Endothelial cell of umbilical vein (primary cell): ENCODE results near the gene MCU. TPM values are rescaled to one million over a fixed set of nuclear protein-coding genes. Genes with fewer than 3 reads are reported as not detected.

Experiments used
- BruUV-seq: library from RNA; stranded (reverse); fragments of 400-500 nt; replicated peaks from 2 replicates; lab custom pipeline; 2021; lab: Mats Ljungman, UMichigan
- CTCF ChIA-PET: fragments of 300-600, 350-600 bp; sonication (Branson Sonifier 250); formaldehyde crosslinking; loops from one replicate; lab custom pipeline; 2021; ENCODE audit warnings: antibody characterized with exemption, inconsistent platforms; lab: Charles Lee
- POLR2A ChIA-PET: fragments of 300-600, 350-600 bp; sonication (Branson Sonifier 250); formaldehyde crosslinking; loops from one replicate; lab custom pipeline; 2021; ENCODE audit warnings: antibody characterized with exemption, inconsistent platforms; lab: Charles Lee
- DNase-seq: peaks from one replicate; pipeline ENCODE4 v3.0.0-alpha.2; 2011; ENCODE audit warnings: low read depth, low spot score
- FAIRE-seq: peaks from 2 replicates; lab custom pipeline; 2011; peaks lifted over from hg19 to GRCh38; lab: Jason Lieb, UNC
- H2AFZ ChIP-seq: 2 replicates; pipeline ENCODE4 v1.6.0; 2012; ENCODE audit warnings: low read depth, low read length, control low read depth, inconsistent platforms
- H3K27ac ChIP-seq: 2 replicates; pipeline ENCODE4 v1.5.1; 2011; ENCODE audit warnings: low read depth, mild to moderate bottlenecking, control low read depth, low read length, moderate library complexity; ENCODE audit not compliant: insufficient read depth
- H3K27me3 ChIP-seq, 2 experiments: 2 replicates each; pipeline versions ENCODE4 v1.6.0 to v1.6.1; 2011; ENCODE audit warnings: low read length in 2 of 2, mixed read lengths in 1 of 2; ENCODE audit not compliant: control insufficient read depth in 2 of 2, insufficient read depth in 2 of 2
- H3K36me3 ChIP-seq, 2 experiments: 2 replicates in 1 of 2; 3 replicates in 1 of 2; pipeline ENCODE4 v1.5.1; 2011; ENCODE audit warnings: low read length in 2 of 2, mild to moderate bottlenecking in 1 of 2, moderate library complexity in 1 of 2; ENCODE audit not compliant: control insufficient read depth in 2 of 2, insufficient read depth in 2 of 2; ENCODE audit errors: extremely low read depth in 1 of 2
- H3K4me1 ChIP-seq: 3 replicates; pipeline ENCODE4 v1.5.1; 2011; ENCODE audit warnings: mild to moderate bottlenecking, low read length; ENCODE audit not compliant: control insufficient read depth, insufficient read depth; ENCODE audit errors: extremely low read depth
- H3K4me2 ChIP-seq: 2 replicates; pipeline ENCODE4 v1.6.1; 2011; ENCODE audit warnings: low read length, control low read depth, mixed read lengths; ENCODE audit not compliant: insufficient read depth
- H3K4me3 ChIP-seq, 3 experiments: fragments of 200-600 bp in 1 of 3; sonication (generic), shearing (Covaris generic) in 1 of 3; replicated peaks in 1 of 3; 2 replicates each; pipeline ENCODE4 v1.5.1; 2011 to 2016; ENCODE audit warnings: control low read depth in 3 of 3, low read length in 3 of 3, mild to moderate bottlenecking in 2 of 3, inconsistent platforms in 1 of 3, low read depth in 1 of 3, moderate library complexity in 1 of 3; ENCODE audit not compliant: insufficient read depth in 1 of 3
- H3K79me2 ChIP-seq: 2 replicates; pipeline ENCODE4 v1.6.0; 2012; ENCODE audit warnings: low read length, inconsistent platforms; ENCODE audit not compliant: control insufficient read depth, insufficient read depth
- H3K9ac ChIP-seq: replicated peaks from 2 replicates; pipeline ENCODE3; 2011; ENCODE audit warnings: low read length, control low read depth; ENCODE audit not compliant: insufficient read depth; ENCODE audit errors: extremely low read depth
- H3K9me1 ChIP-seq: replicated peaks from 3 replicates; pipeline ENCODE4 v1.6.0; 2011; ENCODE audit warnings: mild to moderate bottlenecking, low read length; ENCODE audit not compliant: control insufficient read depth, insufficient read depth; ENCODE audit errors: extremely low read depth
- H3K9me3 ChIP-seq: replicated peaks from 2 replicates; pipeline ENCODE4 v1.5.1; 2012; ENCODE audit warnings: low read length, inconsistent platforms; ENCODE audit not compliant: control insufficient read depth, insufficient read depth
- H4K20me1 ChIP-seq: replicated peaks from 2 replicates; pipeline ENCODE3; 2011; ENCODE audit warnings: mild to moderate bottlenecking, low read length; ENCODE audit not compliant: control insufficient read depth, insufficient read depth; ENCODE audit errors: extremely low read depth
- CTCF ChIP-seq, 2 donors: IDR thresholded peaks; 1 replicate in 1 of 2; 2 replicates in 1 of 2; pipeline ENCODE4 v1.5.1; 2011; ENCODE audit warnings: low read length in 2 of 2, mild to moderate bottlenecking in 2 of 2, moderate library complexity in 2 of 2, control low read depth in 1 of 2, inconsistent platforms in 1 of 2, low read depth in 1 of 2; ENCODE audit not compliant: insufficient read depth in 1 of 2; ENCODE audit errors: extremely low read depth in 1 of 2
- EZH2 ChIP-seq: IDR thresholded peaks from 2 replicates; pipeline ENCODE4 v1.6.1; 2012; ENCODE audit warnings: borderline replicate concordance, low read depth, mild to moderate bottlenecking, moderate library complexity, low read length, inconsistent platforms; ENCODE audit not compliant: severe bottlenecking
- FOS ChIP-seq: IDR thresholded peaks from 2 replicates; pipeline ENCODE4 v1.6.1; 2011; ENCODE audit warnings: mild to moderate bottlenecking, low read length, moderate library complexity, borderline replicate concordance; ENCODE audit not compliant: insufficient read depth
- GATA2 ChIP-seq: IDR thresholded peaks from 2 replicates; pipeline ENCODE4 v1.7.0; 2011; ENCODE audit warnings: low read depth, mild to moderate bottlenecking, moderate library complexity, mixed read lengths, low read length; ENCODE audit not compliant: insufficient read length, insufficient read depth
- JUN ChIP-seq: IDR thresholded peaks from 2 replicates; pipeline ENCODE4 v1.6.1; 2011; ENCODE audit warnings: borderline replicate concordance, low read depth; ENCODE audit not compliant: insufficient read length, insufficient read depth
- MYC ChIP-seq: IDR thresholded peaks from one replicate; pipeline ENCODE4 v1.6.1; 2011; ENCODE audit warnings: mild to moderate bottlenecking, low read depth, low read length
- POLR2A ChIP-seq: IDR thresholded peaks from 2 replicates; pipeline ENCODE4 v1.6.1; 2012; ENCODE audit warnings: low read depth, mild to moderate bottlenecking, control low read depth, low read length
- POLR2AphosphoS5 ChIP-seq: IDR thresholded peaks from 2 replicates; pipeline ENCODE4 v1.6.1; 2012; ENCODE audit warnings: low read depth, mild to moderate bottlenecking, control low read depth, low read length, moderate library complexity; ENCODE audit not compliant: insufficient read depth
- dilution Hi-C: fragments of 300-500 bp; cut with MboI; formaldehyde crosslinking; loops from one replicate; pipeline ENCODE4 v1.15.0; 2019; ENCODE audit warnings: low sequenced_read_pairs; ENCODE audit not compliant: extremely low pct_ligation_motif_present
- intact Hi-C: fragments of 100-400 bp; cut with micrococcal nuclease; formaldehyde crosslinking; loops from one replicate; pipeline ENCODE4 v1.10.0; 2022
- polyA plus RNA-seq, 4 experiments: library from polyadenylated mRNA; depleted of rRNA in 3 of 4; stranded (reverse) in 3 of 4; unstranded in 1 of 4; fragments of >200 nt; gene quantifications; 2 replicates each; pipeline versions ENCODE4 v1.2.1 to v1.2.3, GENCODE V29; 2011 to 2012; ENCODE audit warnings: missing spikeins in 1 of 4
- total RNA-seq: library from RNA; stranded (reverse); gene quantifications from 2 replicates; pipeline ENCODE4 v1.2.3, GENCODE V29; 2021
- TF ChIP-seq, protein P1 (sequence below): IDR thresholded peaks from 2 replicates; pipeline ENCODE4 v1.6.1; 2011; ENCODE audit not compliant: insufficient read depth, insufficient read length

MCU gene
- total and polyA plus RNA-seq, 2 donors (not counting 3 experiments of a cell fraction or from before 2014, with no cell fraction given), result 25.2 to 37.2 TPM

DNA sequence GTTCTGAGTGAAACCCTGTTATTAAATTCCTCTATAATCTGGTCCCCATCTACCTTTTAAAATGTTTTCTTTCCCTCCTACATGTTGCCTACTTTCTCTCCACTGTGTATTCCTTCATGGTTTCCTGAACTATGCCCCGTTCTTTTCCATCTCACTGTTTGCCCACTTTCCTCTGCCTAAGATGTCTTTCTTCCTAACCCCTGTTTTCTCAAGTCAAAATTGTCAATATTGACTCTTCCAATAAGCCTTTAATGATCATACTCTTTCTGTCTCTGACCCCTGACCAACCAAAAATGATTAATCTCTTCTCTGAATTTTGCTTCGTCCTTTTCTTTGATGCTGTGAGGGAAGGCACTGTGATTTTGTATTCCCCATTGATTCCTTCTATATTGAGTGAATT lies 171.0 kb downstream of the MCU start:
- H3K4me1 ChIP-seq, result no peaks in the 10 kb centered on the region
- H3K79me2 ChIP-seq, result no peaks in the 10 kb centered on the region
- intact Hi-C loops, result no loop called here
- H3K27ac ChIP-seq, result no peak overlapping the region
- no peaks in the 10 kb centered on the region for H3K9me3 ChIP-seq
- no peak for FAIRE-seq
- no peak for DNase-seq
- no peak overlapping the region for H3K9ac ChIP-seq
- POLR2A ChIA-PET, result no interaction called here
- H3K4me3 ChIP-seq, result no peak overlapping the region
- BruUV-seq, result no TSS peak
- TF ChIP-seq POLR2AphosphoS5 (no peak), FOS (no peak), MYC (no peak), CTCF (IDR thresholded peaks at IDR 0.05; ENCODE audit: extremely low read depth in 1 of 2, insufficient read depth in 1 of 2, low read depth in 1 of 2, low read length in 2 of 2) (no peak), POLR2A (no peak), JUN (no peak), GATA2 (no peak), EZH2 (no peak)
- TF ChIP-seq, protein P1, sequence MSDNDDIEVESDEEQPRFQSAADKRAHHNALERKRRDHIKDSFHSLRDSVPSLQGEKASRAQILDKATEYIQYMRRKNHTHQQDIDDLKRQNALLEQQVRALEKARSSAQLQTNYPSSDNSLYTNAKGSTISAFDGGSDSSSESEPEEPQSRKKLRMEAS, result no peak
- no peaks in the 10 kb centered on the region for H3K27me3 ChIP-seq
- H3K4me2 ChIP-seq, result no peak overlapping the region
- no peaks in the 10 kb centered on the region for H4K20me1 ChIP-seq
- dilution Hi-C loops, result no loop called here
- H2AFZ ChIP-seq, result no peak overlapping the region
- H3K36me3 ChIP-seq, result peaks cover 0 to 5% of the 10 kb centered on the region in 2 experiments
- CTCF ChIA-PET, result no interaction called here
- H3K9me1 ChIP-seq, result no peaks in the 10 kb centered on the region
